Prostate gland (tissue), 2 donors: ENCODE data around the gene GARS1. TPM values are rescaled to one million over a fixed set of nuclear protein-coding genes. Genes with fewer than 3 reads are reported as not detected.
A peak's percentile ranks its signal among the peaks of the same experiment; 100 is the strongest.

Experiments used
- DNase-seq: peaks from one replicate; pipeline ENCODE4 v3.0.0-alpha.2; 2019; ENCODE audit warnings: low spot score
- H3K27ac ChIP-seq, 2 donors: fragments of 200-600 bp; sonication (generic); 2 replicates each; pipeline ENCODE4 v1.5.1; 2017 to 2019
- H3K27me3 ChIP-seq: fragments of 200-600 bp; sonication (generic); replicated peaks from 2 replicates; pipeline ENCODE4 v1.5.1; 2019; ENCODE audit not compliant: insufficient read depth
- H3K36me3 ChIP-seq, 2 donors: fragments of 200-600 bp; sonication (generic); 1 replicate in 1 of 2; 2 replicates in 1 of 2; pipeline versions ENCODE4 v1.5.1 to v1.8.1; 2017 to 2019
- H3K4me1 ChIP-seq: fragments of 200-600 bp; sonication (generic); replicated peaks from 2 replicates; pipeline ENCODE4 v1.5.1; 2019
- H3K4me3 ChIP-seq, 2 donors: fragments of 200-600 bp; sonication (generic); 2 replicates each; pipeline ENCODE4 v1.5.1; 2017 to 2019
- H3K9me3 ChIP-seq: fragments of 200-600 bp; sonication (generic); 2 replicates; pipeline ENCODE4 v1.5.1; 2017
- CTCF ChIP-seq, 4 experiments: fragments of 200-600 bp in 2 of 4; fragments of 450-650 bp in 2 of 4; sonication (generic) in 2 of 4; IDR thresholded peaks; 1 replicate in 3 of 4; 2 replicates in 1 of 4; pipeline ENCODE4 v1.5.1; 2016 to 2019; ENCODE audit warnings: antibody characterized with exemption in 4 of 4, mild to moderate bottlenecking in 2 of 4, moderate library complexity in 2 of 4
- POLR2A ChIP-seq: fragments of 450-650 bp; IDR thresholded peaks from one replicate; pipeline ENCODE4 v1.6.1; 2016; ENCODE audit warnings: antibody characterized with exemption, mild to moderate bottlenecking
- POLR2AphosphoS5 ChIP-seq: sonication (generic); formaldehyde crosslinking; IDR thresholded peaks from one replicate; pipeline ENCODE4 v1.6.1; 2017; ENCODE audit warnings: antibody characterized with exemption
- WGBS: methylation state at CpG from one replicate; pipeline ENCODE4 v1.1.5; 2018; 5-methylcytosine and 5-hydroxymethylcytosine counted together
- intact Hi-C: fragments of 100-400 bp; cut with DNase I; formaldehyde crosslinking; loops from one replicate; pipeline ENCODE4 v1.14.2; 2022
- total RNA-seq, 2 donors: library from RNA; depleted of rRNA; stranded (reverse); fragments of >200 nt; gene quantifications; one replicate each; pipeline ENCODE4 v1.1.0, GENCODE V29; 2016

Gene GARS1
- total RNA-seq, 2 donors from 2014 or later: 38.8 to 78.3 TPM

- TF ChIP-seq CTCF (IDR thresholded peaks at IDR 0.05): no peak
- no peak for TF ChIP-seq POLR2A
- TF ChIP-seq POLR2AphosphoS5: no peak
- intact Hi-C loops: no loop called here
- Histone ChIP-seq H3K9me3 (no peaks in the 10 kb centered on the region), H3K27ac (no peak overlapping the region), H3K4me1 (no peaks in the 10 kb centered on the region), H3K36me3 (no peaks in the 10 kb centered on the region), H3K4me3 (no peak overlapping the region), H3K27me3 (no peaks in the 10 kb centered on the region)
- peak; percentile 36 for DNase-seq
- WGBS: 78% methylated on average over 6 of the region's 6 CpGs
Observed at GRCh38 chr7:30556840-30557239, 37.8 kb upstream of the GARS1 start.

- no peaks in the 10 kb centered on the region for H3K4me1 ChIP-seq
- no peaks in the 10 kb centered on the region for H3K27me3 ChIP-seq
- H3K9me3 ChIP-seq: no peaks in the 10 kb centered on the region
- 91% methylated on average over 1 of the region's 1 CpG for WGBS
- DNase-seq: no peak
- H3K4me3 ChIP-seq: no peak overlapping the region
- no peaks in the 10 kb centered on the region for H3K36me3 ChIP-seq
- H3K27ac ChIP-seq: no peak overlapping the region
- TF ChIP-seq CTCF (IDR thresholded peaks at IDR 0.05) (no peak), POLR2A (no peak), POLR2AphosphoS5 (no peak)
- intact Hi-C loops: no loop called here
Observed at GRCh38 chr7:30557245-30557644, 37.4 kb upstream of the GARS1 start.

- no peak for DNase-seq
- no peak for TF ChIP-seq POLR2AphosphoS5
- TF ChIP-seq POLR2A: no peak
- TF ChIP-seq CTCF (IDR thresholded peaks at IDR 0.05): no peak
- intact Hi-C loops: loop anchor here (5.0 to 10.0 kb wide), 3 partner anchors 185 to 392 kb away; no protein-coding TSS in a partner anchor
- Histone ChIP-seq H3K4me1 (no peaks in the 10 kb centered on the region), H3K27ac (no peak overlapping the region), H3K27me3 (no peaks in the 10 kb centered on the region), H3K36me3 (no peaks in the 10 kb centered on the region), H3K9me3 (no peaks in the 10 kb centered on the region), H3K4me3 (no peak overlapping the region)
- WGBS: 79% methylated on average over 5 of the region's 5 CpGs
Observed at GRCh38 chr7:30559611-30560010, 35.1 kb upstream of the GARS1 start.

- WGBS: 83% methylated on average over 6 of the region's 6 CpGs
- Histone ChIP-seq H3K27me3 (no peaks in the 10 kb centered on the region), H3K4me3 (no peak overlapping the region), H3K4me1 (no peaks in the 10 kb centered on the region), H3K9me3 (no peaks in the 10 kb centered on the region), H3K27ac (no peak overlapping the region), H3K36me3 (no peaks in the 10 kb centered on the region)
- no peak for TF ChIP-seq POLR2A
- no peak for TF ChIP-seq POLR2AphosphoS5
- no peak for TF ChIP-seq CTCF (IDR thresholded peaks at IDR 0.05)
- intact Hi-C loops: loop anchor here (5.0 to 10.0 kb wide), 3 partner anchors 183 to 394 kb away; no protein-coding TSS in a partner anchor
- no peak for DNase-seq
Observed at GRCh38 chr7:30561389-30561788, 33.3 kb upstream of the GARS1 start.

GRCh38 chr7:30562498-30562897 lies 32.2 kb upstream of the GARS1 start:
- 59% methylated on average over 6 of the region's 6 CpGs for WGBS
- no peak for DNase-seq
- H3K36me3 ChIP-seq: no peaks in the 10 kb centered on the region
- TF ChIP-seq POLR2AphosphoS5: no peak
- TF ChIP-seq POLR2A: no peak
- TF ChIP-seq CTCF (IDR thresholded peaks at IDR 0.05): no peak
- no peaks in the 10 kb centered on the region for H3K27me3 ChIP-seq
- no peaks in the 10 kb centered on the region for H3K9me3 ChIP-seq
- H3K27ac ChIP-seq: no peak overlapping the region
- no peaks in the 10 kb centered on the region for H3K4me1 ChIP-seq
- intact Hi-C loops: loop anchor here (5.0 to 10.0 kb wide), 3 partner anchors 182 to 395 kb away; no protein-coding TSS in a partner anchor
- no peak overlapping the region for H3K4me3 ChIP-seq
